Esophagus muscularis mucosa (tissue), 4 donors: ENCODE measurements around the gene ZNF280B.

Experiments
- CTCF ChIP-seq, 3 experiments: fragments of 200-600 bp in 2 of 3; fragments of 450-650 bp in 1 of 3; sonication (generic) in 2 of 3; IDR thresholded peaks; one replicate each; pipeline ENCODE4 v1.5.1; 2017 to 2019; ENCODE audit warnings: antibody characterized with exemption in 3 of 3, mild to moderate bottlenecking in 2 of 3, moderate library complexity in 1 of 3
- EP300 ChIP-seq: sonication (generic); formaldehyde crosslinking; IDR thresholded peaks from one replicate; pipeline ENCODE4 v1.6.1; 2017; ENCODE audit warnings: antibody characterized with exemption
- POLR2A ChIP-seq: fragments of 450-650 bp; IDR thresholded peaks from one replicate; pipeline ENCODE4 v1.6.1; 2017; ENCODE audit warnings: antibody characterized with exemption, moderate library complexity, mild to moderate bottlenecking, low read depth
- POLR2AphosphoS5 ChIP-seq, 2 donors: sonication (generic); formaldehyde crosslinking; IDR thresholded peaks; one replicate each; pipeline ENCODE4 v1.6.1; 2017; ENCODE audit warnings: antibody characterized with exemption in 2 of 2

GRCh38 chr22:22474733-22475132 is 33.8 kb downstream of the ZNF280B start:
- TF ChIP-seq CTCF (IDR thresholded peaks at IDR 0.05) (no peak), POLR2AphosphoS5 (IDR thresholded peaks at IDR 0.05) (no peak), EP300 (no peak), POLR2A (no peak)
